ENCODE measurements around the gene SRPX2. TPM values are rescaled to one million over a fixed set of nuclear protein-coding genes. Genes with fewer than 3 reads are reported as not detected.

Gene SRPX2
- total and polyA plus RNA-seq, 10 donors, result 3.7 to 57.5 (median 21.6) TPM

- peak overlapping the region; percentile 53 to 83 (median 74) for H3K27ac ChIP-seq
- WGBS, 5 donors, result 39 to 65% (median 52%) methylated on average over 9 to 12 of the region's 12 CpGs
- intact Hi-C loops (cut with DNase I; ENCODE audit: low total_unique reads), result no loop called here
- H3K36me3 ChIP-seq, result no peaks in the 10 kb centered on the region
- peaks cover 0 to 3% (median 0%) of the 10 kb centered on the region in 7 donors for H3K27me3 ChIP-seq (replicated peaks in 1 of 7)
- peaks cover 0 to 4% (median 0%) of the 10 kb centered on the region in 6 donors for H3K4me1 ChIP-seq
- H3K9me3 ChIP-seq, result no peaks in the 10 kb centered on the region
- peak in 2 of 3 donors; percentile 49 to 59 for TF ChIP-seq POLR2AphosphoS5 (IDR thresholded peaks at IDR 0.05)
- TF ChIP-seq, protein P1, sequence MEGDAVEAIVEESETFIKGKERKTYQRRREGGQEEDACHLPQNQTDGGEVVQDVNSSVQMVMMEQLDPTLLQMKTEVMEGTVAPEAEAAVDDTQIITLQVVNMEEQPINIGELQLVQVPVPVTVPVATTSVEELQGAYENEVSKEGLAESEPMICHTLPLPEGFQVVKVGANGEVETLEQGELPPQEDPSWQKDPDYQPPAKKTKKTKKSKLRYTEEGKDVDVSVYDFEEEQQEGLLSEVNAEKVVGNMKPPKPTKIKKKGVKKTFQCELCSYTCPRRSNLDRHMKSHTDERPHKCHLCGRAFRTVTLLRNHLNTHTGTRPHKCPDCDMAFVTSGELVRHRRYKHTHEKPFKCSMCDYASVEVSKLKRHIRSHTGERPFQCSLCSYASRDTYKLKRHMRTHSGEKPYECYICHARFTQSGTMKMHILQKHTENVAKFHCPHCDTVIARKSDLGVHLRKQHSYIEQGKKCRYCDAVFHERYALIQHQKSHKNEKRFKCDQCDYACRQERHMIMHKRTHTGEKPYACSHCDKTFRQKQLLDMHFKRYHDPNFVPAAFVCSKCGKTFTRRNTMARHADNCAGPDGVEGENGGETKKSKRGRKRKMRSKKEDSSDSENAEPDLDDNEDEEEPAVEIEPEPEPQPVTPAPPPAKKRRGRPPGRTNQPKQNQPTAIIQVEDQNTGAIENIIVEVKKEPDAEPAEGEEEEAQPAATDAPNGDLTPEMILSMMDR (IDR thresholded peaks at IDR 0.05 in 8 of 11, conservative IDR thresholded peaks at IDR 0.05 in 3 of 11), result peak in 1 of 11 experiments; percentile 11
- TF ChIP-seq POLR2A (IDR thresholded peaks at IDR 0.05), result no peak
- no peak overlapping the region for H3K4me3 ChIP-seq
- DNase-seq, result no peak
Measured at GRCh38 chrX:100649550-100650356, 5.8 kb downstream of the SRPX2 start.

GRCh38 chrX:100650841-100651240, 6.8 kb downstream of the SRPX2 start:
- Histone ChIP-seq H3K36me3 (no peaks in the 10 kb centered on the region), H3K4me1 (peaks cover 0 to 4% (median 0%) of the 10 kb centered on the region in 6 donors), H3K9me3 (no peaks in the 10 kb centered on the region), H3K27ac (peak overlapping the region in 7 of 8 donors; percentile 54 to 83 (median 75)), H3K4me3 (no peak overlapping the region), H3K27me3 (replicated peaks in 1 of 7) (no peaks in the 10 kb centered on the region)
- 87 to 94% (median 92%) methylated on average over 1 of the region's 1 CpG; no CpG with 5 or more reads in 1 of the 5 donors for WGBS, 5 donors
- intact Hi-C loops (cut with DNase I; ENCODE audit: low total_unique reads), result no loop called here
- TF ChIP-seq, protein P1 (IDR thresholded peaks at IDR 0.05 in 8 of 11, conservative IDR thresholded peaks at IDR 0.05 in 3 of 11), result no peak
- DNase-seq, result no peak

- no peaks in the 10 kb centered on the region for H3K27me3 ChIP-seq (replicated peaks in 1 of 7)
- WGBS, 5 donors, result 78 to 95% (median 80%) methylated on average over 2 of the region's 2 CpGs
- no peak for TF ChIP-seq POLR2A (IDR thresholded peaks at IDR 0.05)
- no peak for TF ChIP-seq POLR2AphosphoS5 (IDR thresholded peaks at IDR 0.05)
- TF ChIP-seq, protein P1 (IDR thresholded peaks at IDR 0.05 in 8 of 11, conservative IDR thresholded peaks at IDR 0.05 in 3 of 11), result no peak
- no peak overlapping the region for H3K4me3 ChIP-seq
- DNase-seq, result no peak
- H3K4me1 ChIP-seq, result peaks cover 0 to 3% (median 0%) of the 10 kb centered on the region in 6 donors
- H3K9me3 ChIP-seq, result no peaks in the 10 kb centered on the region
- H3K36me3 ChIP-seq, result no peaks in the 10 kb centered on the region
- intact Hi-C loops (cut with DNase I; ENCODE audit: low total_unique reads), result no loop called here
- no peak overlapping the region for H3K27ac ChIP-seq
Measured at GRCh38 chrX:100652266-100652665, 8.3 kb downstream of the SRPX2 start.

- DNase-seq, result no peak
- 29 to 57% (median 34%) methylated on average over 3 of the region's 3 CpGs for WGBS, 5 donors
- Histone ChIP-seq H3K36me3 (no peaks in the 10 kb centered on the region), H3K4me1 (peaks cover 0 to 2% (median 0%) of the 10 kb centered on the region in 6 donors), H3K27ac (no peak overlapping the region), H3K4me3 (no peak overlapping the region), H3K9me3 (no peaks in the 10 kb centered on the region), H3K27me3 (replicated peaks in 1 of 7) (peaks cover 0 to 10% (median 0%) of the 10 kb centered on the region in 7 donors)
- intact Hi-C loops (cut with DNase I; ENCODE audit: low total_unique reads), result no loop called here
- TF ChIP-seq POLR2AphosphoS5 (IDR thresholded peaks at IDR 0.05), result no peak
- TF ChIP-seq, protein P1 (IDR thresholded peaks at IDR 0.05 in 8 of 11, conservative IDR thresholded peaks at IDR 0.05 in 3 of 11), result no peak
- TF ChIP-seq POLR2A (IDR thresholded peaks at IDR 0.05), result no peak
Measured at GRCh38 chrX:100654261-100654660, 10.3 kb downstream of the SRPX2 start.
